NCI-H2029 treated with DMSO at 0.1 percent for 48 hours (cell line): Measurements from ENCODE around the gene MRO.
"Not testable (repeated sequence)": the region's sequence is repeated elsewhere in the genome, so short reads cannot be mapped to it uniquely, and the experiment has no call there.

ENCODE experiments used
- DNase-seq: peaks from one replicate; lab custom pipeline; 2025; lab: John Stamatoyannopoulos, UW

MRO gene

GRCh38 chr18:50791599-50792438 is 28.0 kb downstream of the MRO start:
- no peak for DNase-seq

GRCh38 chr18:50790948-50791347 is 28.9 kb downstream of the MRO start:
- DNase-seq, result no peak

GRCh38 chr18:50790241-50790640 is 29.6 kb downstream of the MRO start:
- no peak for DNase-seq

GRCh38 chr18:50788284-50788683 is 31.5 kb downstream of the MRO start:
- DNase-seq, result no peak

- no peak for DNase-seq
These were observed 33.0 kb downstream of the MRO start for GRCh38 chr18:50786864-50787263.

- no peak for DNase-seq
These were observed 36.3 kb downstream of the MRO start for GRCh38 chr18:50783553-50783952.

- DNase-seq, result not testable (repeated sequence)
These were observed 40.8 kb downstream of the MRO start for GRCh38 chr18:50779021-50779420.

GRCh38 chr18:50776383-50776782 is 43.4 kb downstream of the MRO start:
- DNase-seq, result no peak

- no peak for DNase-seq
These were observed 44.1 kb downstream of the MRO start for GRCh38 chr18:50775726-50776125.

- no peak for DNase-seq
These were observed 44.6 kb downstream of the MRO start for GRCh38 chr18:50775207-50775606.

GRCh38 chr18:50769463-50769862 is 50.4 kb downstream of the MRO start:
- no peak for DNase-seq

GRCh38 chr18:50757358-50757757 is 62.5 kb downstream of the MRO start:
- DNase-seq, result no peak

GRCh38 chr18:50754297-50754696 is 65.5 kb downstream of the MRO start:
- DNase-seq, result no peak

- DNase-seq, result no peak
These were observed 66.5 kb downstream of the MRO start for GRCh38 chr18:50753311-50753710.

GRCh38 chr18:50751947-50752346 is 67.9 kb downstream of the MRO start:
- no peak for DNase-seq

- DNase-seq, result no peak
These were observed 68.3 kb downstream of the MRO start for GRCh38 chr18:50751490-50751889.

- DNase-seq, result no peak
These were observed 69.3 kb downstream of the MRO start for GRCh38 chr18:50750546-50750945.

GRCh38 chr18:50749945-50750344 is 69.9 kb downstream of the MRO start:
- DNase-seq, result no peak

- DNase-seq, result no peak
These were observed 70.4 kb downstream of the MRO start for GRCh38 chr18:50749421-50749820.

GRCh38 chr18:50748243-50749229 is 71.3 kb downstream of the MRO start:
- DNase-seq, result no peak

GRCh38 chr18:50747849-50748242 is 72.0 kb downstream of the MRO start:
- no peak for DNase-seq

- no peak for DNase-seq
These were observed 73.9 kb downstream of the MRO start for GRCh38 chr18:50745945-50746344.
